HG02970 (cell line): ENCODE results near the gene KRTAP4-6.
"Not testable (repeated sequence)": the region's sequence is repeated elsewhere in the genome, so short reads cannot be mapped to it uniquely, and the experiment has no call there.

Source experiments
- ATAC-seq: cut with Tn5 transposase; IDR thresholded peaks from one replicate; pipeline ENCODE4 v1.9.1; 2021; ENCODE audit warnings: mild to moderate bottlenecking, moderate library complexity, moderate number of reproducible peaks; ENCODE audit not compliant: unreplicated experiment, low FRiP score

KRTAP4-6 gene

GRCh38 chr17:41140360-41141131 lies at the start of gene KRTAP4-6:
TSS of gene KRTAP4-6 (minus strand) at chr17:41140544. CDS start at chr17:41140487, 57 bp downstream.
- no peak for ATAC-seq

DNA sequence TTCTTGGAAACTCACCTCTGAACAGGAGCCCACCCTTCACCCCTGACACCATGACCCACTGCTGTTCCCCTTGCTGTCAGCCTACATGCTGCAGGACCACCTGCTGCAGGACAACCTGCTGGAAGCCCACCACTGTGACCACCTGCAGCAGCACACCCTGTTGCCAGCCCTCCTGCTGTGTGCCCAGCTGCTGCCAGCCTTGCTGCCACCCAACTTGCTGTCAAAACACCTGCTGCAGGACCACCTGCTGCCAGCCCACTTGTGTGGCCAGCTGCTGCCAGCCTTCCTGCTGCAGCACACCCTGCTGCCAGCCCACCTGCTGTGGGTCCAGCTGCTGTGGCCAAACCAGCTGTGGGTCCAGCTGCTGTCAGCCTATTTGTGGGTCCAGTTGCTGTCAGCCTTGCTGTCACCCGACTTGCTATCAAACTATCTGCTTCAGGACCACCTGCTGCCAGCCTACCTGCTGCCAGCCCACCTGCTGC lies 49.5 kb upstream of the KRTAP4-6 start, which contains the start of gene KRTAP9-1:
Gene KRTAP9-1, plus strand, starts transcription at position 51 of the 482 bp plus-strand sequence. Its CDS starts 0 bp downstream, at position 51.
- ATAC-seq, result not testable (repeated sequence)

GRCh38 chr17:41186872-41187271 lies 46.5 kb upstream of the KRTAP4-6 start:
- ATAC-seq, result no peak

GRCh38 chr17:41185001-41185400 lies 44.7 kb upstream of the KRTAP4-6 start:
- no peak for ATAC-seq

DNA sequence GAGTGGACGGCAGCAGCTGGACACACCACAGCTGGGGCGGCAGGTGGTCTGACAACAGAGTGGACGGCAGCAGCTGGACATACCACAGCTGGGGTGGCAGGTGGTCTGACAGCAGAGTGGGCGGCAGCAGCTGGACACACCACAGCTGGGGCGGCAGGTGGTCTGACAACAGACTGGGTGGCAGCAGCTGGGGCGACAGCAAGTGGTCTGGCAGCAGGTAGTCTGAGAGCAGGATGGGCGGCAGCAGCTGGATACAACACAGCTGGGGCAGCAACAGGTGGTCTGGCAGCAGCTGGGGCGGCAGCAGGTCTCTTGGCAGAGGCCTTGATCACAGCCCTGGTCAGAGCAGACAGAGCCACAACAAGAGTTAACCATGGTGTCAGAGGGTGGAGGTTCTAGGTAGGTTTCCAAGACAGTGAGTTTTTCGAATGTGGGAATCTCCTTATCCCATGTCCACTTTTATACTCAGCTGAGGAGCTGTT lies 44.2 kb upstream of the KRTAP4-6 start, which contains the start of gene KRTAP4-1:
Gene KRTAP4-1, minus strand, starts transcription at position 432 of the 482 bp plus-strand sequence. Its CDS starts 57 bp downstream, at position 375.
- no peak for ATAC-seq

DNA sequence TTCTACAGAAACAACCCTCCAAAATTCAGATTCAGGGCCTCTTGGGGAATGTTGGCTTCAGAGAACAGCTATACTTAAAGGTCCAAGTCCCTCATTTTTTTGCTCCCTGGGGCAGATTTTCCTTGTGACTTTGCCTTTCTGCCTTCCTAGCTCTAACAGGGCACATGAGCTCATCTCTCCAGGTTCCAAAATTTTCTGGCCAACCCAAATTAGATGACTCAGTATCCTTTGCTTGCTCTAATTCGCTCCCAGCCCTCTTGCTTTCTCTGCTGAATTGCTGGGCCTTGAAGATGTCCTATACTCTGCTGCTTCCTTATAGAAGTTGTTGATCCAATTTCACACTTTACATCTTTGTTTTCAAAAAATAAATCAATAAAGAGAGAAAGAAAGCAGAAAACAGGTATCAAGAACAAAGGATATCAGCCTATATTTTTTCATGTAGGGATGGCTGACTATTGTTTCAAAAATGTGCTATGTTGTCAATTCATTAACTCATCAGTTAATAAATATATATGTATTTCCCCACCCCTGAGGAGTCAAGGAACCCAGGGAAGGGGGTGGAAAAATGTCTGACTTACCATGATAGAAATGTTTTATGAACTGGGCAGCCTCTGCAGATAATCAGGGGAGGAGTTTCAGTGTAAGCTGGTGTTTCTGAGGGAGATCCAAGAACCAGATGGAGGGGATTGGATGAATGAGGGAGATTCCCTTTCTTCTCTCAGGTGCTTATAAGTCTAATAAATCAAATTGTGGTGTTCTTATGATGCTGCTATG lies 38.7 kb upstream of the KRTAP4-6 start:
- no peak for ATAC-seq

GRCh38 chr17:41178341-41178740 lies 38.0 kb upstream of the KRTAP4-6 start:
- ATAC-seq, result no peak

DNA sequence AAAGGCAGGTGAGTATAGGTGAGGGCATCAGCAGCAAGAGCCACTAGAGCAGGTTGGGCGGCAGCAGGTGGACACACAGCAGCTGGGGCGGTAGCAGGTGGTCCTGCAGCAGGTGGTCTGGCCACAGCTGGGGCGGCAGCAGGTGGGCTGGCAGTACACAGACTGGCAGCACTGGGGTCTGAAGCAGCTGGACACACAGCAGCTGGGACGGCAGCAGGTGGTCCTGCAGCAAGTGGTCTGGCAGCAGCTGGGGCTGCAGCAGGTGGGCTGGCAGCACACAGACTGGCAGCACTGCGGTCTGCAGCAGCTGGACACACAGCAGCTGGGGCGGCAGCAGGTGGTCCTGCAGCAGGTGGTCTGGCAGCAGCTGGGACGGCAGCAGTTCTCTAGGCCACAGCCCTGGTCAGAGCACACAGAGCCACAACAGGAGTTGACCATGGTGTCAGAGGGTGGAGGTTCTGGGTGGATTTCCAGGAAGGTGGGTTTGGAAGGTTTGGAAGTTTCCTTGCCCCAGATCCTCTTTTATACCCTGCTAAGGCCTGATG lies 37.5 kb upstream of the KRTAP4-6 start, which contains the start of gene KRTAP4-2:
Gene KRTAP4-2, minus strand, starts transcription at position 495 of the 545 bp plus-strand sequence. Its CDS starts 57 bp downstream, at position 438.
- ATAC-seq, result no peak

GRCh38 chr17:41176744-41177387 lies 36.5 kb upstream of the KRTAP4-6 start:
- no peak for ATAC-seq

GRCh38 chr17:41171886-41172285 lies 31.5 kb upstream of the KRTAP4-6 start:
- ATAC-seq, result no peak

GRCh38 chr17:41168121-41168520 lies 27.8 kb upstream of the KRTAP4-6 start, which contains the start of gene KRTAP4-3:
TSS of gene KRTAP4-3 (minus strand) at chr17:41168221. CDS start at chr17:41168172, 49 bp downstream.
- no peak for ATAC-seq

DNA sequence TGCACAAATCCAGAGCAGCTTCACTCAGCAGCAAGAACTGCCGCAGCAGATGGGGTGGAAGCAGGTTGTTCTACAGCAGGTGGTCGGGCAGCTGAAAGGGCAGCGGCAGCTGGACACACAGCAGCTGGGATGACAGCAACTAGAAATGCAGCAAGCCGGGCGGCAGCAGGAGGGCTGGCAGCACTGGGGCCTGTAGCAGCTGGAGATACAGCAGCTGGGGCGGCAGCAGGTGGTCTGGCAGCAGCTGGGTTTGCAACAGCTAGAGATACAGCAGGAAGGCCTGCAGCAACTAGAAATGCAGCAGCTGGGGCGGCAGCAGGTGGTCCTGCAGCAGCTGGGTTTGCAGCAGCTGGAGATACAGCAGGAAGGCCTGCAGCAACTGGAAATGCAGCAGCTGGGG lies 27.2 kb upstream of the KRTAP4-6 start:
- ATAC-seq, result no peak

- no peak for ATAC-seq
Observed at GRCh38 chr17:41163828-41164227, 23.5 kb upstream of the KRTAP4-6 start.

DNA sequence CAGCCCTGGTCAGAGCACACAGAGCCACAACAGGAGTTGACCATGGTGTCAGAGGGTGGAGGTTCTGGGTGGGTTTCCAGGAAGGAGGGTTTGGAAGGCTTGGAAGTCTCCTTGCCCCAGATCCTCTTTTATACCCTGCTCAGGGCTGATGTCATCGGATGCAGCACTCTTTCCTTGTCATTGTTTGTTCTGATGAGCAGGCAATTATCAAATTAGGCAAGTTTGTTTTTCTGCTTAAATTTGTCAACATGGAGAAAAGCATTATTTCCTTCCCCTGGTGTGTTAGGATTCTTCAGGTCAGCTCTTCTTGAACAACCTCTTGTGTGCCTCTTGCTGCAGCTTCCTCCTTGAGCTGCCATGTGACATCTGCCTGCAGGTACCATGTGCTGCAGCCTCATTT lies 20.3 kb upstream of the KRTAP4-6 start, which contains the start of gene KRTAP4-4:
Gene KRTAP4-4, minus strand, starts transcription at position 101 of the 400 bp plus-strand sequence. Its CDS starts 57 bp downstream, at position 44.
- ATAC-seq, result no peak

GRCh38 chr17:41160190-41160589 lies 19.8 kb upstream of the KRTAP4-6 start:
- ATAC-seq, result not testable (repeated sequence)

DNA sequence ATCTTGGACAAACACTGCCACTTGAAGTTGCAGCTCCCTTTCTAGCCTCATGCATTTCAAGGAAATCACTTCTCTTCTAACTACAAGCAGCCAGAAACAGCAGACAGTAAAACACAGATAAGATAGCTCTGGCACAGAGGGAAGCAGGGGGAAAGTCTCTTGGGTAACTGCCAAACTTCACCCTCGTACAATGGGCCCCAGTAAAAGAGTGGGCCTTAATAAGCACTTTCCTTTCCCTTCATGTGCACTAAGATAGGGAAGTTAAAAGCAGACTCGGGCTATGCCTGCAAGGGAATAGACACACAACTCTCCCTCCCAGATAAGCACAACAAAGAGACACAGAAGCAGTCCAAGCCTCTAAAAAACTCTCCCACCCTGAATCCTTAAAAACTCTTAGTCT lies 13.5 kb upstream of the KRTAP4-6 start:
- no peak for ATAC-seq

DNA sequence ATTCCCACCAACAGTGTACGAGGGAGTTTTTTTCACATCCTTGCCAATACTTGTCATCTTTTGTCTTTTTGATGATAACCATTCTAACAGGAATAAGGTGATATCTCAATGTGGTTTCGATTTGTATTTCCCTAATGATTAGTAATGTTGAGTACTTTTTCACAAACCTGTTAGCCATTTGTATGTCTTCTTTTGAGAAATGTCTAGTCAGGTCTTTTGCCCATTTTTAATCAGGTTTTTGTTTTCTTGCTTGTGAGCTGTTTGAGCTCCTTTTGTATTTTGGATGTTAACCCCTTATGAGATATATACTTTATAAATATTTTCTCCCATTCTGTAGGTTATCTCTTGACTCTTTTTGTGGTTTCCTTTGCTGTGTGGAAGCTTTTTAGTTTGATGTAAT lies 11.2 kb upstream of the KRTAP4-6 start:
- no peak for ATAC-seq

- ATAC-seq, result no peak
Observed at GRCh38 chr17:41150026-41150425, 9.7 kb upstream of the KRTAP4-6 start.

DNA sequence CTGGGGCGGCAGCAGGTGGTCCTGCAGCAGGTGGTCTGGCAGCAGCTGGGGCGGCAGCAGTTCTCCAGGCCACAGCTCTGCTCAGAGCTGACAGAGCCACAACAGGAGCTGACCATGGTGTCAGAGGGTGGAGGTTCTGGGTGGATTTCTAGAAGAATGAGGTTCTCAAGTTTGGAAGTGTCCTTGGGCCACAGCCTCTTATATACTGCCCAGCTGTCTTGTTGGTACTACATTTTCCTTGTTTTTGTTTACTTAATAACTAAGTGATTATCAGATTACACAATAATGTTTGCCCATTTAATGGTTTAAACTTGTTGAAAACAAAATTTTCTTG lies 9.3 kb upstream of the KRTAP4-6 start, which contains the start of gene KRTAP4-5:
Gene KRTAP4-5, minus strand, starts transcription at position 174 of the 334 bp plus-strand sequence. Its CDS starts 58 bp downstream, at position 116.
- ATAC-seq, result no peak
